Activated naive CD8-positive, alpha-beta T cell treated with anti-CD3 and anti-CD28 coated beads for 36 hours (primary cell): ENCODE measurements around the gene SMYD3. TPM values are rescaled to one million over a fixed set of nuclear protein-coding genes. Genes with fewer than 3 reads are reported as not detected.

Experiments used
- DNase-seq: peaks from one replicate; pipeline ENCODE4 v3.0.0; 2021
- H3K27ac Mint-ChIP-seq: one replicate; pipeline ENCODE4 v1.8.0; 2022; ENCODE audit warnings: mild to moderate bottlenecking, moderate library complexity, mixed read lengths
- H3K27me3 Mint-ChIP-seq: one replicate; pipeline ENCODE4 v1.8.0; 2022; ENCODE audit warnings: mild to moderate bottlenecking, mixed read lengths
- H3K36me3 Mint-ChIP-seq: one replicate; pipeline ENCODE4 v1.8.0; 2021; ENCODE audit warnings: mild to moderate bottlenecking, mixed read lengths
- H3K4me1 Mint-ChIP-seq: one replicate; pipeline ENCODE4 v1.8.0; 2021; ENCODE audit warnings: mixed read lengths
- H3K4me3 Mint-ChIP-seq: one replicate; pipeline ENCODE4 v1.8.0; 2022; ENCODE audit warnings: mild to moderate bottlenecking, moderate library complexity, mixed read lengths
- H3K9me3 Mint-ChIP-seq: one replicate; pipeline ENCODE4 v1.8.0; 2022; ENCODE audit warnings: mixed read lengths
- total RNA-seq, 2 experiments: library from RNA; stranded (reverse); gene quantifications; one replicate each; pipeline ENCODE4 v1.2.3, GENCODE V29; 2021

The SMYD3 gene
- total RNA-seq, 2 experiments from 2014 or later: 16.4 to 18.4 TPM

DNA sequence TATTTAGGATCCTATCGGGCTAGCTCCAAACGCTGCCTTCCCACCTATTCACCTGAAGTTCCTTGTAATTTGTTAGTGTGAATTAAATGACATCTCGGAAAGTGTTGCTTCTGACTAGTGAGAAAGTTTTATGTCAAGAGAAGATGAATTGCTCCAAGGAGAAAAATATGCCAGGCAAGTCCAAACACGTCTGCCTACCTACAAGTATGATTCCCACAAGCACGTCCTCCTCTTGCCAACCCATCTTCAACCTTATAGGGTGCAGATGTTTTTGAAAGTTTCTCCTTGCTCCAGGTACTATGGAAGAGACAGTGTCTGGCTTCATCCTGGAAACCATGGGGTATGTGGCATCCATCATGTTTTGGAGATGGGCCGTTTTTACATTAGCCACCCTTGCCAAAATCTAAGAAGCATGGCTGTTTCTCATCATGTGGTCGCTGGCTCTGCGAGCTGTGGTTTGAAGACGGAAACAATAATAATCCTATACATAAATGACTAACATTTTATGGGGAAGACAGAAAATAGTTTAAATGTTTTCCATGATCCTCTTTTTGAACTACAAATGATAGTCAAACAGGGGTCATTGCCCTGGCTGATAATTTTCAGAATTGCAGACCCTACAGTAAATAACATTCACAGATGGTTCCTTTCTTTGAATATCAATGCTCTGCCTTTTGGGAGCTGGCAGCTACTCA lies 505.8 kb downstream of the SMYD3 start:
- H3K4me3 Mint-ChIP-seq: no peak overlapping the region
- H3K36me3 Mint-ChIP-seq: no peaks in the 10 kb centered on the region
- no peak overlapping the region for H3K27ac Mint-ChIP-seq
- H3K4me1 Mint-ChIP-seq: no peaks in the 10 kb centered on the region
- no peaks in the 10 kb centered on the region for H3K9me3 Mint-ChIP-seq
- H3K27me3 Mint-ChIP-seq: no peaks in the 10 kb centered on the region
- no peak for DNase-seq

DNA sequence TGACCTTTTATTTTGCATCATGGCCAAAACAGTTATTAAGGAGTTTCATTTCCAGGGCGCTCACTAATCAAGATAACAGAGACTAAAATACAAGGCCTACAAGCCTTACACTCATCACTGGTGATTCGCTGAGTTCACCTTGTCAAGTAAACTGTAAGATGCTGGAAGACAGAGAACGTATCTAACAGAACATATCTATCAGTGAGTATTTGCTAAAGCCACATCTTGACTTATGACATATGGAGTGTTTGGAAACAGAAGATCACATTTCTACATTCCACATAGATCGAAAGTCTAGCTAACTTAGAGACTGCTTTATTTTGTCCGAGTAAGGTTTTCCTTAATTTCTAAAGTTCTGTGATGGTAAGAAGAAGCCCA lies 506.5 kb downstream of the SMYD3 start:
- Mint-ChIP-seq H3K27me3 (no peaks in the 10 kb centered on the region), H3K4me1 (no peaks in the 10 kb centered on the region), H3K9me3 (no peaks in the 10 kb centered on the region), H3K27ac (no peak overlapping the region), H3K36me3 (no peaks in the 10 kb centered on the region), H3K4me3 (no peak overlapping the region)
- no peak for DNase-seq

DNA sequence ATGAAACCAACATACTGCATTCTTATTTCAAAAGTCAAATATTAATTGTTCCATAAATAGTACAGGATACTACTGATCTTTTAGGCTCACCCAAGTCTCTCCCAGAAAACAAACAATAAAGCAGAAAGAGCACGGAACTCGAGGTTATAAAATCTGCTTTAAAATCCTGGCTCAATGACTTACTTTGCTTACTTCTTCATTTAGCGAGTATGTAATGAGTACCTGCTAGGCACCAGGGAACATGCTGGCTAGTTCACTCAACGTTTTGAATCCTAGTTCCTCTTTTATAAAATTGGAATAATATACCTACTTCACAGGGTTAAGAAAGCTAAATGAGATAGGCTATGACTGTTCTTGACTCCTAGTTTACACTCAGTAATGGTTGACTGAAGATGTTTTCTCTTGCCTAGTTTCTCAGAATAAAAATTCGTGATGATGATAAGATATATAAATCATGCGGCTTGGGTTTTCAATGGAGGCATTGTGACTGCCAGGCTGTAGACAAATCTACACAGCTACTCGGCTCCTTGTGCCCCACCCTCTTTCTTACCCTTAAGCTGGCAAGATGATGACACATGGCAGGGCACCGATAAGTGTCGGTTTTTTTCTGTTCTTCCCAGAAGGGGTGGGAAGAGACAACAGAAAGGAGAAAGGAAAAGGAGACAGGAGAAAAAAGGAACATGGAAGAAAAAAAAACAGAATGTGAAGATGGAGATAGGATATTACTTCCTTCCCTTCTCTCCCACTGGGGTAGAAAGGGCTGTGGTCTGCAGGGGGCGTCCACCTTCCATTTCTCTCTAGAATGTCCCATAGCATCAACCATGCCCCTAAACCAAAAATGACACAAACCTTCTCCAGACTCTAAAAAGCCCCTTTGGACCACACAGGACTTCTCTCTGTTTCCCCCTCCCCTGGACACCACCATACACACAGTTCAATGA lies 507.1 kb downstream of the SMYD3 start:
- H3K9me3 Mint-ChIP-seq: no peaks in the 10 kb centered on the region
- no peak overlapping the region for H3K27ac Mint-ChIP-seq
- no peaks in the 10 kb centered on the region for H3K4me1 Mint-ChIP-seq
- no peak overlapping the region for H3K4me3 Mint-ChIP-seq
- no peaks in the 10 kb centered on the region for H3K36me3 Mint-ChIP-seq
- no peak for DNase-seq
- no peaks in the 10 kb centered on the region for H3K27me3 Mint-ChIP-seq

DNA sequence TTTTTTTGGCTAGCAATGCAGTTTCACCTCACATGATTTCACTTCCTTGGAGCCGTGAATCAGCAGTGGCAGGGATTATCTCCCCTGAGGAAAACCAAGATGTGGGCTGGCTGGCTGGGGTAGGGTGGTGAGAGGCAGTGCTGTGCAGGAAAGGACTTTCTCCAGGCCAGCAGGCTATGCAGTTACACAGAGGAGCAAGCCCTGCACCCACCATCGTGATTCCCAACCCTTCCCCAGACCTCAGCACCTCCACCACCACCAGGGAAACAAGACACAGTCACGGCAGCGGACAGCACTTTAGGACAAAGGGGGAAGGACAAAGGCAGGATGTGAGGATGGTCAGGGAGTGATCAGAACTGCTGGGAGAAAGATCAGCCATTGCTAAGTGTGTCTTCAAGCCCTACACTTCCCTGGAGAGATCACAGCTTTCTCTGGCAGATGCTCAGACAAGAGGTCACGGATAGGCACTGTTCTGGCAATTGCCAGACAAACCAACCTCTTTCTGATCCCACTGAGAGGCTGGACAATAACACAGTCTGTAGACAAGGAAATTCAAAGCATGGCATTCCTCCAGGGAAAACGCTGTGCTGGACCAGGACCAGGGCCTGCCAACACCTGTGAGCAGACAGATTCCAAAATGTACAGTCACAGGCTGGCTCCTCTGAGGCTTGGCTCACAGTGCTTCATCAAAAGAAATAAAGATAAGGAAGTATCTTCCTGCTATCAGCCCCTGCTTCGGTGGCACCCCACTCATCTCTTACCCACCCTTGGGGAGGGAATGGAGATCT lies 509.4 kb downstream of the SMYD3 start:
- peaks cover 2% of the 10 kb centered on the region for H3K36me3 Mint-ChIP-seq
- H3K27ac Mint-ChIP-seq: no peak overlapping the region

DNA sequence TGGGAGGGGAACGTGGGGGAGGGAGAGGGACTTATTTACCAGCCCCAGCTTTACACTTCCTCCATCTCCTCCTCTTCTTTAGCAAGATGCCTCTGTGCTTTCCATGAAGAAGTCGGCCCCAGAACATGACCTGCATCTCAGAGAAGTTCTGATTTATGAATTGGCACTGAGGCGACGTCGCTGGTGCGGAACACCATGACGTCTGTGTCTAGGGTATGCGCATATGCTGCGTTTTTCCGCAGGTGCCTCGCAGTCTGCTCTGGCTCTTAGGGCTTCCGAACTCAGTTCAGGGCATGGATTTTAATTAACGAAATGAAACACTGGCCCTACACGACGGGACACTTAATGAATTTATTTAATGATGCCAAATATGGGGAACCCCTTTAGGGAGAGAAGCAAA lies 510.3 kb downstream of the SMYD3 start:
- Mint-ChIP-seq H3K9me3 (no peaks in the 10 kb centered on the region), H3K27ac (no peak overlapping the region), H3K4me1 (no peaks in the 10 kb centered on the region), H3K27me3 (no peaks in the 10 kb centered on the region), H3K4me3 (no peak overlapping the region), H3K36me3 (peaks cover 2% of the 10 kb centered on the region)
- DNase-seq: no peak

More for the DNA sequence above, 509.4 kb downstream of the SMYD3 start:
- no peak overlapping the region for H3K4me3 Mint-ChIP-seq
- no peaks in the 10 kb centered on the region for H3K27me3 Mint-ChIP-seq
- no peaks in the 10 kb centered on the region for H3K4me1 Mint-ChIP-seq
- no peaks in the 10 kb centered on the region for H3K9me3 Mint-ChIP-seq
- no peak for DNase-seq

DNA sequence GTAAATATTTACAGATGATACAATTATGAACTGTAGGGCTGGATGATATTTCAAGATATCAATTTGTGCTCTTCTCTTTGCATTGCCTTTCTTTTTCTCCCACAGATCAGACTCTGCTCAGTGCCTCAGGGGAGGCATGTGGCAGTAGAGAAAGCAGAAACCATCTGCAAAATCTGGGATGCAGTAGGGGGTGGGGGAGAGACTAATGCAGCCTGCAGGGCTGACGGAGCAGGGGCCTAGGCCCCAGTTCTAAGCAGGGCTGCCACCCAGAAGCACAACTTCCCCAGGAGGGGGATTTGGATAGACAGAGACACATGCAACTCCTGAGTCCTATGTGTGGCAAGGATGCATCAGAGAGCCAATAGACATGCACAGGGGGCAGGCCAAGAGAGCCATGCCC lies 511.6 kb downstream of the SMYD3 start:
- no peak overlapping the region for H3K27ac Mint-ChIP-seq
- H3K4me1 Mint-ChIP-seq: no peaks in the 10 kb centered on the region
- H3K27me3 Mint-ChIP-seq: no peaks in the 10 kb centered on the region
- H3K9me3 Mint-ChIP-seq: no peaks in the 10 kb centered on the region
- no peak for DNase-seq
- H3K4me3 Mint-ChIP-seq: no peak overlapping the region
- H3K36me3 Mint-ChIP-seq: peaks cover 2% of the 10 kb centered on the region

DNA sequence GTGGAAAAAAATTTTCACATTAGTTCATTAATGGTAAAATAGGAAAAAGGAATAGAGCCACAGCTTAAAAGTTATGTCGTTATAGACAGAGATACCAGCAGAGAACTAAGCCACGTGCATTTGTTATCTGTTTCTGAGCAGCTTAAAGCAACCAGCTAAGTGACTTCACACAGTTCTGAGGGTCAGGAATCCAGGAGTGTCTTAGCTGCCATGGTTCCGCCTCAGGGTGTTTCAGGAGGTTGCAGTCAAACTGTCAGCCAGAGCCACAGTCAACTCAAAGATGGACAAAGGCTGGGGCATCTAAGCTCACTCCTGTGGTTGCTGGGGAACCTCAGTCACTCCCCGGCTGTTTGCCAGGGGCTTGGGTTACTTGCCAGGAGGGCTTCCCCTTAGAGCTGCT lies 515.8 kb downstream of the SMYD3 start:
- H3K27me3 Mint-ChIP-seq: no peaks in the 10 kb centered on the region
- H3K9me3 Mint-ChIP-seq: no peaks in the 10 kb centered on the region
- no peak overlapping the region for H3K4me3 Mint-ChIP-seq
- no peak for DNase-seq
- H3K27ac Mint-ChIP-seq: no peak overlapping the region
- H3K36me3 Mint-ChIP-seq: peaks cover 2% of the 10 kb centered on the region
- no peaks in the 10 kb centered on the region for H3K4me1 Mint-ChIP-seq

DNA sequence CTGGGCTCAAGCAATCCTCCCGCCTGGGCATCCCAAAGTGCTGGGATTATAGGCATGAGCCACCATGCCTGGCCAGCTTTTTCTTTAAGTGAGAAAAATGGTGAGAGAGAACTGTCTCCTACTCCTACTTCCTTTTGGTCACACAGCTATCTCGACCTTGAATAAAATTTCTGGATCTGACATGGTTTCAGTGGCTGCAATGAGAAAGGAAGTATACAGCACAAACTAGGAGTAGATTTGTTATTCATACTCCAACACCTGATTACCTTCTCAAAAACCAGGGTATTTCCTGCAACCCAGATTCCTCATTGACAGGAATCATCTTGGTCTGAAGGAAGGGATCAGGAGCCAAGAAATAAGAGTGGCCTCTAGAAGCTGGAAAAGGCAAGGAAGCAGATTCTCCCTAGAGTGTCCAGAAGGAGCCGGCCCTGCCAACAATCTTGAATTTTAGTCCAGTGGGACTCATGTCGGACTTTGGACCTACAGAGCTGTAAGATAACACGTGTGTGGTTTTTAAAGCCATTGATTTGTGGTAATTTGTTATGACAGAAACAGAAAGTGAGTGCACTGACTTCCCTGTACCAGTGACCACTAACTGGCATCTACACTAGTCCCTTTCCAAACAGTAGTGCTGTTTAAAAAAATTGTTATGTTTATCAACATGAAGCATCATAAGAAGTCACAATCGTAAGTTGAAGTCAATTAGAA lies 516.6 kb downstream of the SMYD3 start:
- H3K36me3 Mint-ChIP-seq: peaks cover 2% of the 10 kb centered on the region
- no peaks in the 10 kb centered on the region for H3K4me1 Mint-ChIP-seq

DNA sequence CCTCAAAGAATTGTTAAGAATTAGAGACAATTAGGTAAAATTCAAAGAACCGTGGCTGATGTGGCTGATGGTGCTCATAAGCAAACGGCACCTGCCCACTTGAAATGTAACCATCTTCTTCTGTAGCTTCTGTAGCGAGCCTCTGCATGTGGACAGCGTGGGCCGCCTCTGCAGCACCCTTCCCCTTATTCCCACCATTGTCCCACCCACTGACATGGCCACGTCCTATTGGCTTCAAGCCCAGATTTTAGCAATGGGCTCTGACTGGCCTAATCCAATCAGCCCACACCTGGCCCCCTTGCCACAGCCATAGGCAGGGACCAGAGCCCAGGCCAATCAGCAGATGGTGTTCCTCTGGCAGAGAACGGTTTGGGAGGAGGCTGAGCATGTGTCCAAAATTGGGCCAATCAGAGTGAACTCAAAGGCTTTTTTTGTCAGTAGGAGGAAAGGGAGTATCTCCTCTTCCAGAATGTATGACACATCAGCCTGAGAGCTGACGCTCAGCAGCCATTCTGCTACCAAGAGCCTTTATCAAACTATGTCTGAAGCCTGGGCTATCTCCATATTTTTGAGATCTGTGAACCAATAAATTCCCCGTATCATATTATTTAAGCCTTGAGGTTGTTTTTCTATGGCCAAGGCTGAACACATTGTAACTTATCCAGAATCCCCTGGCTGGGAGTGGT lies 518.5 kb downstream of the SMYD3 start:
- H3K9me3 Mint-ChIP-seq: no peaks in the 10 kb centered on the region
- H3K4me1 Mint-ChIP-seq: peaks cover 2% of the 10 kb centered on the region
- no peaks in the 10 kb centered on the region for H3K27me3 Mint-ChIP-seq
- DNase-seq: no peak
- no peak overlapping the region for H3K27ac Mint-ChIP-seq
- peaks cover under 1% of the 10 kb centered on the region for H3K36me3 Mint-ChIP-seq
- no peak overlapping the region for H3K4me3 Mint-ChIP-seq

More for the DNA sequence above, 516.6 kb downstream of the SMYD3 start:
- Mint-ChIP-seq H3K9me3 (no peaks in the 10 kb centered on the region), H3K4me3 (no peak overlapping the region), H3K27ac (no peak overlapping the region), H3K27me3 (no peaks in the 10 kb centered on the region)
- DNase-seq: no peak

DNA sequence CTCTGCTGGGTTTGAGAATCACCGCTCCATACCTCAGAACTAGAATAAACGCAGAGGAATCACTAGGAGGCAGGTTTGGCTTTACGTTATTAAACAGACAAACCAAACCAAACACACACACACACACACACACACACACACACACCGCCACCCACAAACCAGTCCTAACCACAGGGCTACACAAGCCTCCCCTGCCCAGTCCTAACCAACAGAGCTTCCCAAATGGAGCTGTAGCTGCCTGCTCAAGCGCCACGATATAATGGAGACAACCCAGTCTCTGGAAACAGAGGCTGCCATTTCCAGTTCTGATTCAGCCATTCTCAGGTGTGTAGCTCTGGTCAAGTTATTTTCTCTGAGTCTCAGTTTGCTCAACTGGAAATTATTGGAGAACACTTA lies 519.1 kb downstream of the SMYD3 start:
- Mint-ChIP-seq H3K27me3 (no peaks in the 10 kb centered on the region), H3K9me3 (no peaks in the 10 kb centered on the region), H3K4me3 (no peak overlapping the region), H3K27ac (no peak overlapping the region), H3K4me1 (peaks cover 2% of the 10 kb centered on the region), H3K36me3 (no peaks in the 10 kb centered on the region)
- no peak for DNase-seq

DNA sequence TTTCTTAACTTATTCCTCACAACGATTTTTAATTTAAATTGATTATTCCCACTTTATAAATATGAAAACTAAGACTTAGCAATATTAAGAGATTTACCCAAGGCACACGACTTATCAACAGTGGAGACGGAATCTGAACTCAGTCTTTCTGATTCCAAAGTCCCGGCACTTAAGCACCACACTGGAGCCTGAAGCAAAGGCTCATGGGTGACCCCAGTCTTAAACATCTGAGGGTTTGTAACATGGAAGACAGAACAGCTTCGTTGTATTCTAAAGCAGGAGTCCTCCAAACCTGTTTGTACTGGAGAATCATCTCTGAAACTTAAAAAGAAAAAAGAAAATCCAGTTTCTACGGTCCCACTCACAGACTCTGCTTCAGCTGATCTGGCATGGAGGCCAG lies 519.5 kb downstream of the SMYD3 start:
- Mint-ChIP-seq H3K27me3 (no peaks in the 10 kb centered on the region), H3K9me3 (no peaks in the 10 kb centered on the region), H3K4me3 (no peak overlapping the region), H3K27ac (no peak overlapping the region), H3K4me1 (peaks cover 2% of the 10 kb centered on the region), H3K36me3 (no peaks in the 10 kb centered on the region)
- DNase-seq: no peak

DNA sequence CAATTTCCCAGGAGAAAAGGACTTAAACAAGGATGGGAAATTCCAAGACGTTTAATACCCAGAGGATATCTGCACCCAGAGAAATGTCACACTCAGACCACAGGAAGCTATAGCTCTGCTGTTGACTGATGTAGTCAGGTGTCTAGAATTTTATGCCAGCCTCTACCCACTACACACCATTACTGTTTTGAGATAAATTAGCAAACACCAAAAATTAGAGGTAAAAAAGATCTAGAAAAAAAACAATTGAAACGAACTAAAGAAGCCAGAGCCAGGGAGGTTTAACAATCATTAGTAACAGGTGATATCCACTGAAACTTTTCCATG lies 519.9 kb downstream of the SMYD3 start:
- no peaks in the 10 kb centered on the region for H3K27me3 Mint-ChIP-seq
- H3K36me3 Mint-ChIP-seq: no peaks in the 10 kb centered on the region
- no peak overlapping the region for H3K27ac Mint-ChIP-seq
- no peak overlapping the region for H3K4me3 Mint-ChIP-seq
- no peak for DNase-seq
- H3K4me1 Mint-ChIP-seq: peaks cover 2% of the 10 kb centered on the region
- H3K9me3 Mint-ChIP-seq: no peaks in the 10 kb centered on the region

DNA sequence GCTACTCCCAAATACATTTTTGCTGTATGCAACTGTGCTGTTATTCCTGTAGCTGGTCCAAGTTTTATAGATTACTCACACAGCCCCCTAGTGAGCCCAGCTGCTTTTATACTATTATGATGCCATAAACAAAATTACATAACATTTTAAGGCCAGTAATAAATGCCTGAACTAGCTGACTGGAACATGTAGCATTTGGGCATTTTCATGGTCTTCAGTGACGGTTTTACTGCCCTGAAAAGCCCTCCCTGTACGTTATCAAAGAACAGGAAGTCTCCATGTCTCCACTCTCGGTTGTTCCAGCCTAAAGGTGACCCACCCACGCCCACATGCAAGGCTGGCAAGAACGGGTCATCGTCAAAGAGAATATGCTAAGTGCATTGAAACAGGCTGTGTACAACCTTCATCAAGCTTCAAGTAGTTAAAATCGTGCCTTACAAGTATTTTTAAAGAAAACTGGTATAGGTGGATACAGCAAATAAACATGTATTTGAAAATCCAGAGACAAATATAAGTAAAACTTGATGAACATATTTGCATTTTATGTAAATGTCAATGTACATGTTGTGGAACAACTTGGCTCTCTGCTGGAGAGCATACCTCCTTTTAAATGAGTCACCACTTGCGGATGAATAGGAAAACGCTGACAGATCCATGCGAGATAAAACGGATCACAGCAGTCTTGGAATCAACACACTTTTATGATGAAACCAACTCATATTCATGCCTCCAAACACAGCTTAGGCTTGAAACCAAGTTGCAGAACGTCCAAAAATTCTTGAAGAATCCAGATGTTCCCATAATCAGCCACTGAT lies 520.5 kb downstream of the SMYD3 start:
- H3K4me1 Mint-ChIP-seq: peaks cover 2% of the 10 kb centered on the region
- H3K27ac Mint-ChIP-seq: no peak overlapping the region
- H3K4me3 Mint-ChIP-seq: no peak overlapping the region
- no peaks in the 10 kb centered on the region for H3K27me3 Mint-ChIP-seq
- DNase-seq: no peak
- no peaks in the 10 kb centered on the region for H3K9me3 Mint-ChIP-seq
- no peaks in the 10 kb centered on the region for H3K36me3 Mint-ChIP-seq
